T-helper 2 cell (primary cell): Measurements from ENCODE around the gene AGMO.

Experiments used
- DNase-seq, 5 experiments: peaks; one replicate each; pipeline versions ENCODE4 v3.0.0 to v3.0.0-alpha.2; 2012 to 2022

The AGMO gene

DNA sequence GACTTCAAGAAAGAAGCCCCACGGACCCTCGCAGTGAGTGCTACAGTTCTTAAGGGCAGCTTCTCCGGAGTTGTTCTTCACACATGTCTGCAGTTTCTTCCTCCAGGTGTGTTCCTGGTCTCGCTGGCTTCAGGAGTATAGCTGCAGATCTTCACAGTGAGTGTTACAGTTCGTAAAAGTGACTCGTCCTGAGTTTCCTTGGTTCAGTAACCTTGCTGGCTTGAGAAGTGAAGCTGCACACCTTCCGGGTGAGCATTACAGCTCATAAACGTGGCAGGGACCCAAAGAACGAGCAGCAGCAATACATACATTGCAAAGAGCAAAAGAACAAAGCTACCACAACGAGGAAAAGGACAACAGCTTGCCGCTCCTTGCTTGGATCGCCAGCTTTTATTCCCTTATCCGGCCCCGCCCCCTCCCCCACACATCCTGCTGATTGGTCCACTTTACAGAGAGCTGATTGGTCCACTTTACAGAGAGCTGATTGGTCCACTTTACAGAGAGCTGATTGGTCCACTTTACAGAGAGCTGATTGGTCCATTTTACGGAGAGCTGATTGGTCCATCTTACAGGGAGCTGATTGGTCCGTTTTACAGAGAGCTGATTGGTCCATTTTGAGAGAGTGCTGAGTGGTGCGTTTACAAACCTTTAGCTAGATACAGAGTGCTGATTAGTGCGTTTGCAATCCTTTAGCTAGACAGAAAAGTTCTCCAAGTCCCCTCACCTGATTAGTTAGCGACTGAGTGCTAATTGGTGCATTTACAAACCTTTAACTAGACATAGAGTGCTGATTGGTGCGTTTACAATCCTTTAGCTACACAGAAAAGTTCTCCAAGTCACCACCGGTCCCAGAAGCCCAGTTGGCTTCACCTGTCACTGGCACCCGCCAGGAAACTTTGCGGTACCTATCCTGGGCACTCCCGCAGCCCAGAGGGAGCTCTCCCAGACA lies 165.3 kb downstream of the AGMO start:
- DNase-seq: no peak

DNA sequence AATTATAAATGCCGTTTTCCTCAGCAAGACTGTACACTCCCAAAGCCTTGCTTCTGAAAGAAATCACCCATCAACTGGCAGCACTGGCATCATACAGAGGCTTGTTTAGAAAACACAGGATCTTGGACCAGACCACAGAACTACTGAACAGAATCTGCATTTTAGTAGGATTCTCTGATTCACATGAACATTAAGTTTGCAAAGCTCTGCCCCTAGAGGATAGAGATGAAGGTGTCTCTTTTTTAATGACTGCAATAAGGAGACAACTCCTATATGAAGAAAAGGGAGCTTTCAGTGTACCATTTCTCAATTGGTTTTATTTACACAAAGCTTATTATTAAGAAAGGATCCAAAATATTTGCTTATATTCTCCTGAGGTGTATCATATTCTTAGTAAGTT lies 172.7 kb downstream of the AGMO start:
- DNase-seq: no peak

DNA sequence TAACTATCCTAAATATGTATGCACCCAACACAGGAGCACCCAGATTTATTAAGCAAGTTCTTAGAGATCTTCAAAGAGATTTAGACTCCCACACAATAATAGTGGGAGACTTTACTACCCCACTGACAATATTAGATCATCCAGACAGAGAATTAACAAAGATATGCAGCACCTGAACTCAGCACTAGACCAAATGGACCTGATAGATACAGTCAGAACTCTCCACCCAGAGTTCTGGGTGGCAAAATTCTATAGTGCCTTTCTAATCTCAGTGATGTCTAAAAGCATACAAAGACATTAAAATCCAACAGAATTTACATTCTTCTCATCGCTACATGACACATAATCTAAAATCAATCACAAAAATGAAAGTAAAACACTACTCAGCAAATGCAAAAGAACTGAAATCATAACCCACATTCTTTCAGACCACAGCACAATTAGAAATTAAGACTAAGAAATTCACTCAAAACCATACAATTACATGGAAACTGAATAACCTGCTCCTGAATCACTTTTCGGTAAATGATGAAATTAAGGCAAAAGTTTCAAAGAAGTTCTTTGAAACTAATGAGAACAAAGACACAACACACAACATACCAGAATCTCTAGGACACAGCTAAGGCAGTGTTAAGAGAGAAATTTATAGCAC lies 183.2 kb downstream of the AGMO start:
- no peak for DNase-seq

DNA sequence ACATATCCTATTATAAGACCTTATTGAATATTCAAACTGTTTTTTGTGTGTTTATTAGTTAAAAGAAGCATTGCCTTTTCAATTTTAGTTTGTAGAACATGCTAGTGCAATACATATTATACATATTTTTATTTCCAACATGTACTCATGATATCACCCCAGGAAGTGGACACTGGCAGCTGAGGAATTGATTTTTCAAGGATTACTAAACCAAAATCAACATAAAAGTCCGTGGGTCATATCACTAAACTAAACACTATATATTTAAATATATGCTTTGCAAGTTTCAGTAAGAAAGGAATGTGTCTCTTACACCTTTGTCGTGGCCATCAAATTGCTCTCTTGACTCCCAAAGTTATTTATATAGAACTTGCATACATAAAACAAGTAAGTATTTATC lies 185.2 kb downstream of the AGMO start:
- no peak for DNase-seq

DNA sequence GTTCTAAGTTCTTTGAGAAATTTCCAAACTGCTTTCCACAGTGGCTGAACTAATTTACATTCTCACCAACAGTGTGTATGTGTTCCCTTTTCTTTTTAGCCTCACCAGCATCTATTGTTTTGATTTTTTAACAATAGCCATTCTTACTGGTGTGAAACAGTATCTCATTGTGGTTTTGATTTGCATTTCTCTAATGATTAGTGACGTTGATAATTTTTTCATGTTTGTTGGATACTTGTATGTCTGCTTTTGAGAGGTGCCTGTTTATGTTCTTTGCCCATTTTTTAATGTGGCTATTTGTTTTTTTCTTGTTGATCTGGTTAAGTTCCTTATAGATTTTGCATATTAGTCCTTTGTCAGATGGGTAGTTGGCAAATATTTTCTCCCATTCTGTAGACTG lies 191.4 kb downstream of the AGMO start:
- DNase-seq: no peak

DNA sequence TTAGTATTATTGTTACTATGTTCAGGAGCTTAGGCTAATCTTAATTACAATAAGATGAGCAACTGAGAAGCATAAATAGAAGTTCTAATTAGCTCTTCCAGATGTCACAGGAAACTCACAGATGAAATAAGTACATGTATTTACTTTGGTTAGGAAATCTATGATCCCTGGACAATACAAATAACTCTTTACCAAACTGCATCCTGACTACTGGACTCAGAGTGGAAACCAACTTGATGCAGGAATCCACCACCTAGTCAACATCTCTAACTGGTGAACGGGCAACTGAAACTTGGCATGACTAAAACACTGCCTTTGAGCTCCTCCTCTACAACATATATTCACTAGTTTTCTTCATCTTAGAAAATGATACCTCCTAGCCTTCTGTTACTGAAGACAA lies 193.2 kb downstream of the AGMO start:
- DNase-seq: no peak

DNA sequence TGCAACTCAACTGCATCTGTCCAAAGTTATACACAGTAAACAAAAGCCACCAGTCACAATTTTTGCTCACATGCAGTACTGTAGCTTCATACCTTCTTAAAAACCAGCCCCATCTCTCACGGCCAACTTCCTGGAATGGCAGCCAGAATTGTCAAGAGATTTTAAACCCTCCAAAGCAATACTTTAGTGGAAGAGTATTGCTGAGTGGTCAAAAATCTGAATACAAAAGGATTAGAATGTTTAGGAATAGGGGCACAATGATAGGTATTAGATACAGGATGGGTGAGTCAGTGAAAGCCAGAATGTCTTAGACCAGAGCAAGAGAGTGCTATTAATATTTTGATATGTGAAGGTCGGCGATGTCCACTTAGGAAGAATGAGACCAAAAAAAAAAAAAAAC lies 193.9 kb downstream of the AGMO start:
- DNase-seq: no peak

DNA sequence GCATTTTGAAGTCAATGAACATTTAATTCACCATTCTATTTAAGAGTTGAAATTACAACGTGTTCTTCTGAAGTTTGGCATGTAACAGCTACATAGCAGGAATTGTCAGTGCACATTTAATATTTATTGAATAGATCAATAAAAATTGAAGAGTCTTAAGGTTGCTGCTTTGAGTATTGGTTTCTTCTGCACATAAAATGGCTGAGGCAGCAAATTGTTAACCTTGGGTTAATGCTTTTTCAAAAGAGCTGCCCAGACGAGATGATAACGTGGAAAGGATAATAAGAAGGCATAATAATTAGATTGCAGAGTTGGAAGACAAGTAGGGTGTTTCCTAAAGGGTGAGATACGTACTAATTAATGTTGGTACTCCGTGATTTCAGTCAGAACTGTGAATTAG lies 203.7 kb downstream of the AGMO start:
- DNase-seq: no peak

DNA sequence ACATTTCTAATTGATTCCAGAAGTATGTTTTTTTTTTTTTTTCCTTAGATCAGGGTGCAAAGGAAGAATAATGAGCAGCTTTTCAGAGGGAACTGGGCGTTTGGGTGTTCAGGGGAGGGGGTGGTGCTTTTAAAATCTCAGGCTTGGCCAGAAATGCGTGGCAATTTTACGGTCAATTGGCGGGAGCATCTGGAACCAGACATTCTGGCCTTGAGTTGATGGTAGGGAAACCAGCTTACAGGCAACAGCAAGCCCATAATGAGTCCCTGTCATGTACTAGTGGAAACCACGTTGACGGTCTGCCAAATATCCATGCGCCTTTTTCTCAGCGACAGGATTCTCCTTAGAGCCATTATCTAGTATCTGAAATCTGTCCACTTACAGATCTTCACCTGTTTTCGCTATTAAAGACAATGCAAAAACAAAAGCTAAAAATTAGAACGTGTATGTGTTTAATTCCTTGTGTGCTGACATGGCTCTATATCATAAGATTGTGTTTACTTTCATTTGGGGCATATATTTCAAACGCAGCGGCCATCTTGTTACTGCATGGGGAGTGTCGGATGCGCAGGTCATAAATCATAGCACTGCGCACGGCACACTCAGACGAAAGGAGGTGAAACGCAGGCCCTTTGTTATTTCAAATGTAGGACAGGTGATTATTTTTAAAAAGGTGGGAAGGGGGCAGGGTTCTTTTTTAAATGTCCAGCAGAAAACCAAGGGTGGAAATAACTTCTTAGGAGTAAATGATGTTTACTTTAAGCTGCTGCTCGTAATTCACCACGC lies 209.2 kb downstream of the AGMO start:
- no peak for DNase-seq

DNA sequence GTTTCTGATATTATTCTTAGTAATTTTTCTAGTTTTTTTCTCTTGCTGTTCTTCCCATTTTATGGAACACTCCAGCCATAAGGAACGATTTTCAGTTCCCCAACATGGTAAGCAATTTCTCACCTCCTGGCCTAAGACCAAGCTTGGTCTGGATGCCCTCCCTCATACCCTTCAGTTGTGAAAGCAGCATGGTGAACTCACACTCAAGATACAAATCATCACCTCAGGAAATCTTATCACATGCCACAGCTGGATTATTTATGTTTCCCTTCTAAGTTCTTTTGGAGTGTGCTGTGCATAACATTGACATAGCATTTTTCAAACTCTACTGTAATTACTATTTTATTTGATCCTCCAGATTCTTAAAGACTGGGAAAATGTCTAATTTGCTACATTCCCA lies 216.6 kb downstream of the AGMO start:
- DNase-seq: no peak

DNA sequence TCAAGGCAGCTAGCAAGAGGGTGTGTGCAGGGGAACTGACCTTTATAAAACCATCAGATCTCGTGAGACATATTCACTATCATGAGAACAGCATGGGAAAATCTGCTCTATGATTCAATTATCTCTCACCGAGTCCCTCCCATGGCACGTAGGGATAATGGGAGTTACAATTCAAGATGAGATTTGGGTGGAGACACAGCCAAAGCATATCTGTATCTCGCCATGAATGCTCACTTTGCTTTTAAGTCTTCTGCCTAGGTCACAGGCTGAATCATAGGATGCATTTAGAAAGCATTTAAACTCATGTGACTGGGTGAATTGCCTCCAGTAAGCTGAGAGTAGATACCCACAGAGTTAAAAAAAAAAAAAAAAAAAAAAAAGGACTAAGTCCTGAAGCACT lies 220.0 kb downstream of the AGMO start:
- no peak for DNase-seq

DNA sequence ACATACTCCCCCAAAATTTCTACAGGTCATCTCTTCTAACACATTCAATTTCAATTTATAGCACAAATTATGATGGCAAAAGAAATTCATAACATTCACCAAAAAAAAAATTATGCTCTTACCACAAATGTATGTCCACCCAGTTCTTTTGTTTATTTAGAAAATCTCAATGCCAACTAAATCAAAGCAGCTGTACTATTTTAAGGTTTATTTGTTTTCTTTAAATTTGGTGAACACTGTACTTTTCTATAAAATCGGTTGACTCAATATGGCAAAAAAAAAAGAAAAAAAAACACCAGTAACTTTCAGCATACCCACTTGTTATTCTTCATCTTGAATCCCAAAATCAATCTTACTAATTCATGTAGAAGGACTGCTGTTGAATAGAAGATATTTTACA lies 225.7 kb downstream of the AGMO start:
- DNase-seq: no peak

DNA sequence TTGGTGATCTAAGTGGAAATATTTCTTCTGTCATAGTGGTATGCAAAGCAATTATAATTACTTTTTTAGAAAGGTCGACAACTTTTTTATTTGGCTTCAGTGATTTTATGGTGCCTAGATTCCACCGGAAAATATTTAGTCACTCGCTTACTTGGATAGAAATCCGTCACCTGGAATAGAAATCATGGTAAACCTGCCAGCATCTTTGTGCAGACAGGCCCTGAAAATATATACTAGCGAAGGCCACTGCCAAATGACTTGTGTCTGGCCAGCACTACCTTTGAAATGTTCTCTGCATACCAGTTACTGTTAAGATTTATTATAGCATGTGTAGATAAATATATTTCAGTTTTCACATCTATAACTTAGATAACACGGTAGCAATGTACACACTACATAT lies 226.4 kb downstream of the AGMO start:
- no peak for DNase-seq

DNA sequence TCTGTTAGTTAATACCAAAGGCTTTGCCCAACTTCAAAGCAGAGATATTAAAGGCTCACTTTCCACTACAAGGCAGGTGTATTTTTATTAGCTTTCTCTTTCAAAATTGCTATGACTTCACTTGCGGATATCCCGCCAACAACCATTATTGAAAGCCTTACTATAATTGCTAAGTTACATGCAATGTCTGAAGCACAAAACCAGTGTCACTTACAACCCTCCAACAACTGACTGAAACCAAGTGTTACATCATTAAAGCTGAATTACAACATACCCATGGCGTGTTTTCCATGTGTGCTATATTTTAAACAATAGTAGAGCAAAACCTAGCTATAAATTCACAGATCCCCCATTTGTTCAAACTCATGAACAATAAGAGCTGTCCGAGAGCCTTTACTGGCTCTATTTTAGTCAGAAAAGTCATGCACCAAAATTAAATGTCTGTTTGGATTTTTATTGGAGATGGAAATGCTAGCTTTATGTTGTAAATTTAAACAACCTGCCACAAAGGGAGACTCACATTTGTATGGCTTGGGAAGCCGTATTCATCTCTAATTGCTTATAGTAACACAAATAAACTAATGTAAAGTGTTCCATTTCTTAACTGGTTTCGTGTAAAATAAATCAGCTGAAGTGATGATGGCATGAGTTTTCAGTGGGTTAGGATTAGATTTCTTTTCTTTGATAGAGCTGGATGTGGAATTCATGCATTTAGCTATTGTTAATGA lies 227.1 kb downstream of the AGMO start:
- DNase-seq: no peak

DNA sequence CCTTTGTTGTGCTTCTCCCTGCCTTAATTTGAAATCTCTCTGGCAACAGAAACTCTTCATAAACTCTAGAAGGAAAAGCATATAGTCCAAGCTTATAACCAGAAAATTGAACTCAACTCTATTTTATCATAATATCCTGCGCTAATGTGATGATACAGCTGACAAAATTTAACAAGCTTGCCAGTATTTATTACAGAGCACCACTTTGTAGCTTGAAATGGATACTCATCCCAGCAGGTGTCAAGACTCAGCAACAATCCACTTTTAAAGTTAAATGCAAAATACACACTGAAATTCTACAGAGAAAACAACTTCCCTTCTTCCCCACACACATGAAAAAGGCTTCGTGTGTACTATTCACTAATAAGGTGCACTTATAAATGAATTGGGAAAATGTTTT lies 228.9 kb downstream of the AGMO start:
- DNase-seq: no peak

DNA sequence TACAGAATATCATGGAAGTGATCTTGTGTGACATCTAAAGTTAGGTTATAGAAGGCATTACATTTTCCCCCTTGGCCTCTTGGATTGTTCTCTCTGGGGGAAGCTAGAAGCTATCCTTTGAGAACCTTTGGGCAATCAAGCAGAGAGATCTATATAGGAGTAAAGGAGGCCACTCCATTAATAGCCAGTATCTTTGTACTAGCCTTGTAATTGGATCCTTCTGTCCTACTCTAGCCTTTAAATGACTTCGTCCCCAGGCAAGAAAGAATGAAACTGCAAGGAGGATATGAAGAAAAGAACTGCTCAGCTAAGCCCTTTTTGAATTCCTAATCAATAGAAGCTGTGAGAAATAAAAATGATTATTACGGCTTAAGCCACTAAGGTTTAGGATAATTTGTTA lies 230.9 kb downstream of the AGMO start:
- DNase-seq: no peak

DNA sequence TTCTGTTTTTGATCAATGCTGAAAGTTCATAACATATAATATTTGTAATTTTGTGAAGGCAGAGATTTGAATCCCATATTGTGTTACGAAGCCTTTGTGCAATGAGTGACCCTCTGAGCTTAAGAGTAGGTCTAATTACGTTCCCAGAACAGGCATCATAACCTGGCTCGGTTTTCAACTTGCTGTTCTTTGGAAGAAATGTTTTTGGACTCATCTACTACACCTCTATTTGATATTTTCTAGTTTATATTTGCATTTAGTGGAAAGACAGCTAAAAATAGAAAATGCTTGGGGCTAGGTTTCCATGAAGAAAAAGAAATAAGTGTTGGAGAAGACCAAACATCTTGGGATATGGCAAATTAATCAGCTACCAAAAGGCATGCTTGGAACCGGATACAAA lies 234.8 kb downstream of the AGMO start:
- DNase-seq: no peak

DNA sequence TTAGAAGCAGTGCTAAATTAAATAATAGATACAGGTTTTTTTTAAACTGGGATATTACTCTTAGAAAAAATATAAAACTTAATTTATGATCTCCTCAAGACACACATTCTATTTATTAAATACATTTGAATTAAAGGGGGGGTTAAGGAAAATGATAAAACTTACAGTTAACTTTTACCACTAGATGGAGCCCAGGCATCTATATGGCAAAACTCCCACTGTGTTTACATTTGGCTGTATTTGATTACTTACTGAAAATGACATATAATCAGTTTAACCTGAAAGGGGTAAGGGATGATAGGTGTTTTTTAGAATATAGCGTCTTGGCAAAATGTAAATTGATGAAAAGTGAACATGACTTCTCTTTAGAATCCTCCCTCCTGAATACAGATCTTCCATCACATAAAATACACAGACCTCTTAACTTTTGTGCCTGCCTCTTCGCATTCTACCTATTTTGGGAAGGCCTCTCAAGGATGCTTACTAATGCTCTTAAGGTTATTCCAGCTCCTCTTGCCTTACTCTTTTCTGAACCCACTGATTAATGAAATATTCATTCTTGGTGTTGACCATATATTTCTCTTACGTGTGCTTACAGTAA lies 235.7 kb downstream of the AGMO start:
- DNase-seq: no peak

DNA sequence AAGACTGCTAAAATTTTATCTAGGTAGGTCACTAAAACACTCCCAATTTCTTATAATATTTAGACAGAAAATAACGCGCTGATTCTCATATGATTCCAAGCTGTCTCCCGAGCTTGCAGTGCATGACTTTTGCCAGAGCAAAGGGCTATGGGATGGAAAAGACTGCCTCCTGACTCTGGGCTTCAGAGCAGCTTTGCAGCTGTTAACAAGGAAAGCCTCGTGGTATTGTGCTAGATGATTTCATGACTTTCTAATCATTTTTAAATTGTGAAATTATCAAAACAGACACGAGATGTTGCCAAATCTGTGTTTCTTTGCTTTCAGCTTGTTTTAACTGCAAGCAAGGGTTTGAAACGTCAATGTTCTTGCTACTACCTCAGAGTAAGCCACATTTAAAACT lies 238.3 kb downstream of the AGMO start:
- no peak for DNase-seq

DNA sequence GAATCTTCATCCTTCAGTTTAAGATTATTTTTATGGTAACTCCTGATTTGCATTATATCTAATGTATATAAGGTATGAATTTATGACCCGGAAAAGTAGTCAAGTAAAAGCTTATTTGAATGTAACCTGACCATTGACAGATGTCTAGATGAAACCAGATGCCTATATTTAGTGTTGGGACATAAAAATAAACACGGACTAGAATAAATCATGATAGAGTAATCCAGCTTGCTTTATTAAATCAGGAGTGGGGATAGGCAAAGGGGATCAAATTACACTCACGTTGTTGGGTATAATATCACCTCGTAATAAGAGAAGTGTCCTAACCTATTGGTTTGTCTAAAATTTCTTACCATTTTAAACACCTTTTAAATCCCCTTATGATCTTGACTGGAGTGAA lies 244.6 kb downstream of the AGMO start:
- no peak for DNase-seq

DNA sequence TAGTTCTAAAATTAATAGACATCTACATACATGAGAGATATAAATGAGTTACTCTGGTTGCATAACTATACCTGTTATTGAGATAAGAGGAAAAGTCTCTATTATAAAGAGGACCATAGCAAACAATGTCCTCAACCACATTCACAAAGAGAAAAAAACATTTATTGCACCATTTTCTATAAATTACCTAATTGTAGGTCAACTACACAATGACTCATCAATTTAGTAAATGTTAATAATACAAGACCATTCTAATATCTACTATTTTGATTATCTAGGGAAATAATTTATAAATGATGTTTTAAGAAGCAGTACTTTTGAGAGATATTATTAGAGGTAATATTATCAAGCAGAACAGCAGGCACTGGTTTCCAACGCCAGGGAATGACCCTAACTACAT lies 246.1 kb downstream of the AGMO start:
- no peak for DNase-seq

DNA sequence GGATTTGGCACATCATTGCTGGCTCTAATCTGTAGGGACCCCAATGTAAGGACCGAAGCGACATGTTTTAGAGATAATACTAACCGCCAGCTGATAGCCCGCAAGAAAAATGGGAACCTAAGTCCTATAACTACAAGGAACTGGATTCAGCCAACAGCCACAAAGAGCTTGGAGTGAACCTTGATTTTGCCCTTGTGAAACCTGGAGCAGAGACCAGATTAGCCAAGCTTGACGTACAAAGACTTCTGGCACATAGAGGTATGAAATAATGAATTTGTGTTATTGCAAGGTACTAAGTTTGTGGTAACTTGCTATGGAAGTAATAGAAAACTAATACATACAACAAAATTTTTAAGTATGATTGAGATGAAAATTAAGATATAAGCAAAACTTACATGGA lies 246.9 kb downstream of the AGMO start:
- no peak for DNase-seq

DNA sequence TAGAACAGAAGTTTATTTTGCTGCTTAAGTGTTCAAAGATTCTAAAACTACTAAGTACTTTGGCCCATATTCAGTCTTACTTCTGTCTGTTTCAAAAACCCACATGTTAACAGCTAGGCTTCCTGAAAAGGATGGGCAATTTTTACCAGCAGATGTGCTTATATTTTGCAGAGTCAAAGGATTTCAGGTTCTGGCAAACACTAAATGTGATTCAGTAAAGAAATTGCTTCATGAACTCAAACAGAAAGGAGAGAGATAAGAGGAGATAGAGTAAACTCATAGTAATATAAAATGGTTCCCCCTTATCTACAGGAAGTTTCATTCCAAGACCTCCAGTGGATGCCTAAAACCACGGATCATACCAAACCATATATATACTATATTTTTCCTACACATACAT lies 248.5 kb downstream of the AGMO start:
- no peak for DNase-seq
